Measurements from ENCODE around the gene KIF26B. TPM values are rescaled to one million over a fixed set of nuclear protein-coding genes. Genes with fewer than 3 reads are reported as not detected.

Gene KIF26B
- total RNA-seq, 1 donor from 2014 or later = 2.1 TPM

- no peak for TF ChIP-seq CTCF (IDR thresholded peaks at IDR 0.05; ENCODE audit: insufficient read depth, low read length, severe bottlenecking)
- no peaks in the 10 kb centered on the region for H3K27me3 ChIP-seq (ENCODE audit: control insufficient read depth, insufficient read depth, low read length)
- FAIRE-seq = no peak
These were observed 109.4 kb downstream of the KIF26B start for GRCh38 chr1:245264226-245264625.

GRCh38 chr1:245266105-245266504, 111.3 kb downstream of the KIF26B start:
- DNase-seq (ENCODE audit: low read depth) (no peak), FAIRE-seq (no peak)
- no peak for TF ChIP-seq CTCF (IDR thresholded peaks at IDR 0.05; ENCODE audit: insufficient read depth, low read length, severe bottlenecking)
- Histone ChIP-seq H3K36me3 (ENCODE audit: control insufficient read depth, insufficient read depth, low read length) (no peaks in the 10 kb centered on the region), H3K27me3 (ENCODE audit: control insufficient read depth, insufficient read depth, low read length) (no peaks in the 10 kb centered on the region), H3K4me3 (ENCODE audit: low read depth, low read length) (no peak overlapping the region)

More at GRCh38 chr1:245264226-245264625, 109.4 kb downstream of the KIF26B start:
- Histone ChIP-seq H3K36me3 (ENCODE audit: control insufficient read depth, insufficient read depth, low read length) (no peaks in the 10 kb centered on the region), H3K4me3 (ENCODE audit: low read depth, low read length) (no peak overlapping the region)
- no peak for DNase-seq (ENCODE audit: low read depth)

GRCh38 chr1:245270063-245270462, 115.3 kb downstream of the KIF26B start:
- DNase-seq (ENCODE audit: low read depth) (no peak), FAIRE-seq (no peak)
- no peak for TF ChIP-seq CTCF (IDR thresholded peaks at IDR 0.05; ENCODE audit: insufficient read depth, low read length, severe bottlenecking)
- Histone ChIP-seq H3K36me3 (ENCODE audit: control insufficient read depth, insufficient read depth, low read length) (no peaks in the 10 kb centered on the region), H3K4me3 (ENCODE audit: low read depth, low read length) (no peak overlapping the region), H3K27me3 (ENCODE audit: control insufficient read depth, insufficient read depth, low read length) (no peaks in the 10 kb centered on the region)

- no peak overlapping the region for H3K4me3 ChIP-seq (ENCODE audit: low read depth, low read length)
- no peaks in the 10 kb centered on the region for H3K36me3 ChIP-seq (ENCODE audit: control insufficient read depth, insufficient read depth, low read length)
- DNase-seq (ENCODE audit: low read depth) = no peak
- no peak for FAIRE-seq
- no peak for TF ChIP-seq CTCF (IDR thresholded peaks at IDR 0.05; ENCODE audit: insufficient read depth, low read length, severe bottlenecking)
- H3K27me3 ChIP-seq (ENCODE audit: control insufficient read depth, insufficient read depth, low read length) = no peaks in the 10 kb centered on the region
These were observed 116.2 kb downstream of the KIF26B start for GRCh38 chr1:245270972-245271371.

- Histone ChIP-seq H3K4me3 (ENCODE audit: low read depth, low read length) (no peak overlapping the region), H3K27me3 (ENCODE audit: control insufficient read depth, insufficient read depth, low read length) (no peaks in the 10 kb centered on the region), H3K36me3 (ENCODE audit: control insufficient read depth, insufficient read depth, low read length) (no peaks in the 10 kb centered on the region)
- no peak for TF ChIP-seq CTCF (IDR thresholded peaks at IDR 0.05; ENCODE audit: insufficient read depth, low read length, severe bottlenecking)
- FAIRE-seq (no peak), DNase-seq (ENCODE audit: low read depth) (no peak)
These were observed 117.9 kb downstream of the KIF26B start for GRCh38 chr1:245272676-245273075.

GRCh38 chr1:245276445-245276844, 121.7 kb downstream of the KIF26B start:
- Histone ChIP-seq H3K36me3 (ENCODE audit: control insufficient read depth, insufficient read depth, low read length) (no peaks in the 10 kb centered on the region), H3K27me3 (ENCODE audit: control insufficient read depth, insufficient read depth, low read length) (no peaks in the 10 kb centered on the region), H3K4me3 (ENCODE audit: low read depth, low read length) (no peak overlapping the region)
- DNase-seq (ENCODE audit: low read depth) (no peak), FAIRE-seq (no peak)
- TF ChIP-seq CTCF (IDR thresholded peaks at IDR 0.05; ENCODE audit: insufficient read depth, low read length, severe bottlenecking) = no peak

All from bronchial epithelial cell (primary cell).